Measurements from ENCODE around the gene RAVER1.

DNA sequence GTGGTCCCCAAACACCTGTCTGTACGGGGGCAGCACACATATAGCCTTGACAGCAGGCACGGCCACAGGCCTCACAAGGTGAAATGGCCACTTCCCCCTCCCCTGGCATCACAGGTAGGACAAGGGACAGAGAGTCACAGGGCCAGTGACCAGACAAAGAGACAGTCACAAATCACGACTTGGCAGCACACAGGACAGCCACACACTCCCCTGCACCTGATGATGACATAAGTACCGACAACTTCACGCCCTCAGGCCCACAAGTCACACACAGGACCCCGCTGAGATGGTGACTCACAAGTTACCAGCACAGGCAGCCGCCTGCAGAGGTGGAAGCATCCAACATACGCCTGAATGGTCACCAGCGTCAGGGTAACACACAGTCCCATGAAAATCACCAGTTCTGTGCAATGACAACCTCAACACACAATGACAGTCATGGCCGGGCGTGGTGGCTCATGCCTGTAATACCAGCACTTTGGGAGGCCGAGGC is 30.5 kb upstream of the RAVER1 start:
- TF ChIP-seq, protein P1, sequence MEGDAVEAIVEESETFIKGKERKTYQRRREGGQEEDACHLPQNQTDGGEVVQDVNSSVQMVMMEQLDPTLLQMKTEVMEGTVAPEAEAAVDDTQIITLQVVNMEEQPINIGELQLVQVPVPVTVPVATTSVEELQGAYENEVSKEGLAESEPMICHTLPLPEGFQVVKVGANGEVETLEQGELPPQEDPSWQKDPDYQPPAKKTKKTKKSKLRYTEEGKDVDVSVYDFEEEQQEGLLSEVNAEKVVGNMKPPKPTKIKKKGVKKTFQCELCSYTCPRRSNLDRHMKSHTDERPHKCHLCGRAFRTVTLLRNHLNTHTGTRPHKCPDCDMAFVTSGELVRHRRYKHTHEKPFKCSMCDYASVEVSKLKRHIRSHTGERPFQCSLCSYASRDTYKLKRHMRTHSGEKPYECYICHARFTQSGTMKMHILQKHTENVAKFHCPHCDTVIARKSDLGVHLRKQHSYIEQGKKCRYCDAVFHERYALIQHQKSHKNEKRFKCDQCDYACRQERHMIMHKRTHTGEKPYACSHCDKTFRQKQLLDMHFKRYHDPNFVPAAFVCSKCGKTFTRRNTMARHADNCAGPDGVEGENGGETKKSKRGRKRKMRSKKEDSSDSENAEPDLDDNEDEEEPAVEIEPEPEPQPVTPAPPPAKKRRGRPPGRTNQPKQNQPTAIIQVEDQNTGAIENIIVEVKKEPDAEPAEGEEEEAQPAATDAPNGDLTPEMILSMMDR (IDR thresholded peaks at IDR 0.05; ENCODE audit: low read depth, low read length): no peak
- TF ChIP-seq POLR2A (IDR thresholded peaks at IDR 0.05; ENCODE audit: extremely low read depth, insufficient read length): no peak
- no peak for TF ChIP-seq MYC (IDR thresholded peaks at IDR 0.05; ENCODE audit: low read depth, low read length)
- TF ChIP-seq, protein P2, sequence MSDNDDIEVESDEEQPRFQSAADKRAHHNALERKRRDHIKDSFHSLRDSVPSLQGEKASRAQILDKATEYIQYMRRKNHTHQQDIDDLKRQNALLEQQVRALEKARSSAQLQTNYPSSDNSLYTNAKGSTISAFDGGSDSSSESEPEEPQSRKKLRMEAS (IDR thresholded peaks at IDR 0.05; ENCODE audit: low read depth, low read length): no peak

All from NB4 (cell line).